HCT116 (cell line): Measurements from ENCODE around the gene PTPN7. TPM values are rescaled to one million over a fixed set of nuclear protein-coding genes. Genes with fewer than 3 reads are reported as not detected.
"Not testable (repeated sequence)": the region's sequence is repeated elsewhere in the genome, so short reads cannot be mapped to it uniquely, and the experiment has no call there.

Experiments used
- ATAC-seq: fragments of 200-7000 bp; cut with Tn5 transposase; 2 replicates; pipeline ENCODE4 v1.9.1; 2020; ENCODE audit warnings: mild to moderate bottlenecking, moderate library complexity
- BruUV-seq: library from RNA; stranded (reverse); fragments of 400-500 nt; replicated peaks from 2 replicates; lab custom pipeline; 2021; lab: Mats Ljungman, UMichigan
- CTCF ChIA-PET: fragments of 300-600 bp; sonication (Branson Sonifier 250); formaldehyde crosslinking; loops from one replicate; lab custom pipeline; 2021; ENCODE audit warnings: antibody characterized with exemption; lab: Charles Lee
- POLR2A ChIA-PET: fragments of 300-600, 350-600 bp; sonication (Branson Sonifier 250); formaldehyde crosslinking; loops from one replicate; lab custom pipeline; 2021; ENCODE audit warnings: antibody characterized with exemption; lab: Charles Lee
- RAD21 ChIA-PET, 2 experiments: fragments of 300-600 bp; sonication (Branson Sonifier 250); formaldehyde crosslinking; loops; one replicate each; lab custom pipeline; 2023; ENCODE audit warnings: low total read pairs in 2 of 2; ENCODE audit not compliant: uncharacterized antibody in 2 of 2, unreplicated experiment in 2 of 2, low non-redundant PET in 1 of 2; lab: Charles Lee
- DNase-seq: peaks from one replicate; pipeline ENCODE4 v3.0.0-alpha.2; 2010; ENCODE audit warnings: low read depth, low spot score
- H2AFZ ChIP-seq: fragments of 200-600 bp; shearing (Covaris generic), sonication (generic); 2 replicates; pipeline ENCODE4 v1.6.1; 2017; ENCODE audit warnings: low read depth, mixed run types, mixed read lengths, antibody characterized with exemption, low read length; ENCODE audit not compliant: poor library complexity, severe bottlenecking
- H3K27ac ChIP-seq: 2 replicates; pipeline ENCODE4 v1.5.1; 2012; ENCODE audit warnings: low read depth, low read length
- H3K27me3 ChIP-seq: fragments of 200-600 bp; sonication (generic); 2 replicates; pipeline ENCODE4 v1.6.1; 2016; ENCODE audit warnings: mixed run types, low read length, mixed read lengths; ENCODE audit not compliant: insufficient read depth
- H3K36me3 ChIP-seq, 2 experiments: fragments of 200-500 bp in 1 of 2; fragments of 200-600 bp in 1 of 2; sonication (Bioruptor generic) in 1 of 2; sonication (generic) in 1 of 2; 2 replicates each; pipeline versions ENCODE4 v1.5.1 to v1.6.1; 2014 to 2016; ENCODE audit warnings: low read length in 2 of 2, inconsistent platforms in 1 of 2, mixed read lengths in 1 of 2, mixed run types in 1 of 2; ENCODE audit not compliant: insufficient read depth in 2 of 2, control insufficient read depth in 1 of 2
- H3K4me1 ChIP-seq, 2 experiments: fragments of 200-600 bp in 1 of 2; sonication (generic) in 1 of 2; 2 replicates each; pipeline versions ENCODE4 v1.5.1 to v1.6.1; 2012 to 2017; ENCODE audit warnings: low read length in 2 of 2, inconsistent platforms in 1 of 2, mild to moderate bottlenecking in 1 of 2, mixed read lengths in 1 of 2, mixed run types in 1 of 2, moderate library complexity in 1 of 2; ENCODE audit not compliant: insufficient read depth in 2 of 2, control insufficient read depth in 1 of 2
- H3K4me2 ChIP-seq: fragments of 200-600 bp; sonication (generic); 2 replicates; pipeline ENCODE4 v1.6.1; 2017; ENCODE audit warnings: mixed run types, low read length, mixed read lengths
- H3K4me3 ChIP-seq, 2 experiments: fragments of 200-600 bp in 1 of 2; sonication (generic) in 1 of 2; replicated peaks in 1 of 2; 2 replicates each; pipeline ENCODE4 v1.5.1; 2011 to 2016; ENCODE audit warnings: low read length in 2 of 2, control low read depth in 1 of 2, low read depth in 1 of 2, mild to moderate bottlenecking in 1 of 2, mixed read lengths in 1 of 2, mixed run types in 1 of 2
- H3K79me2 ChIP-seq: fragments of 200-600 bp; sonication (generic); 2 replicates; pipeline ENCODE4 v1.6.1; 2017; ENCODE audit warnings: mild to moderate bottlenecking, mixed run types, low read length, moderate library complexity, mixed read lengths; ENCODE audit not compliant: insufficient read depth
- H3K9ac ChIP-seq: fragments of 200-600 bp; sonication (generic); 2 replicates; pipeline ENCODE4 v1.6.1; 2016; ENCODE audit warnings: low read length, mixed read lengths
- H3K9me2 ChIP-seq: fragments of 200-600 bp; sonication (generic), shearing (Covaris generic); 2 replicates; pipeline ENCODE4 v1.6.1; 2017; ENCODE audit warnings: mixed run types, mild to moderate bottlenecking, moderate library complexity; ENCODE audit not compliant: insufficient read depth
- H3K9me3 ChIP-seq, 2 experiments: fragments of 200-500 bp in 1 of 2; fragments of 200-600 bp in 1 of 2; sonication (Bioruptor generic) in 1 of 2; sonication (generic) in 1 of 2; 2 replicates each; pipeline ENCODE4 v1.6.1; 2014 to 2017; ENCODE audit warnings: low read length in 2 of 2, mixed read lengths in 2 of 2, inconsistent platforms in 1 of 2, low read depth in 1 of 2, mild to moderate bottlenecking in 1 of 2, mixed run types in 1 of 2, moderate library complexity in 1 of 2; ENCODE audit not compliant: control insufficient read depth in 1 of 2, insufficient read depth in 1 of 2
- H4K20me1 ChIP-seq: fragments of 200-600 bp; sonication (generic), shearing (Covaris generic); 2 replicates; pipeline ENCODE4 v1.6.1; 2017; ENCODE audit warnings: mixed run types, mild to moderate bottlenecking, moderate library complexity; ENCODE audit not compliant: insufficient read depth
- ATF3 ChIP-seq: IDR thresholded peaks from 2 replicates; pipeline ENCODE4 v1.6.1; 2012
- CEBPB ChIP-seq: IDR thresholded peaks from 2 replicates; pipeline ENCODE4 v1.6.1; 2012; ENCODE audit warnings: low read depth
- POLR2AphosphoS5 ChIP-seq: IDR thresholded peaks from 2 replicates; pipeline ENCODE4 v1.6.1; 2011; ENCODE audit warnings: mild to moderate bottlenecking, low read depth, low read length, moderate library complexity
- REST ChIP-seq: IDR thresholded peaks from 2 replicates; pipeline ENCODE4 v1.6.1; 2012; ENCODE audit warnings: low read depth
- SIN3A ChIP-seq: IDR thresholded peaks from 2 replicates; pipeline ENCODE4 v1.6.1; 2012; ENCODE audit warnings: low read depth
- SRF ChIP-seq: IDR thresholded peaks from 2 replicates; pipeline ENCODE4 v1.6.1; 2012; ENCODE audit warnings: low read depth
- YY1 ChIP-seq: IDR thresholded peaks from 2 replicates; pipeline ENCODE4 v1.6.1; 2011; ENCODE audit warnings: low read length, low read depth, moderate library complexity, mild to moderate bottlenecking; ENCODE audit not compliant: insufficient replicate concordance; ENCODE audit errors: extremely low read depth
- ZBTB33 ChIP-seq: IDR thresholded peaks from 2 replicates; pipeline ENCODE4 v1.6.1; 2011; ENCODE audit warnings: mild to moderate bottlenecking, low read length, moderate library complexity; ENCODE audit not compliant: insufficient replicate concordance; ENCODE audit errors: extremely low read depth
- intact Hi-C: fragments of 100-400 bp; cut with micrococcal nuclease; formaldehyde crosslinking; loops from 2 replicates; pipeline ENCODE4 v1.10.0; 2022
- total RNA-seq: library from RNA; stranded (reverse); gene quantifications from one replicate; pipeline ENCODE4 v1.2.1, GENCODE V29; 2021; ENCODE audit not compliant: unreplicated experiment

PTPN7 gene
- total RNA-seq, 1 experiment from 2014 or later = 0.76 TPM

- Histone ChIP-seq H3K9ac (no peak overlapping the region), H3K4me1 (no peaks in the 10 kb centered on the region), H3K27me3 (no peaks in the 10 kb centered on the region), H3K4me2 (no peak overlapping the region), H3K9me2 (no peaks in the 10 kb centered on the region), H3K27ac (no peak overlapping the region), H3K4me3 (no peak overlapping the region), H3K79me2 (no peaks in the 10 kb centered on the region), H3K9me3 (no peaks in the 10 kb centered on the region), H3K36me3 (no peaks in the 10 kb centered on the region), H2AFZ (no peak overlapping the region), H4K20me1 (no peaks in the 10 kb centered on the region)
- DNase-seq (no peak), ATAC-seq (no peak)
- TF ChIP-seq CEBPB (no peak), REST (no peak), SIN3A (no peak), YY1 (no peak), POLR2AphosphoS5 (no peak), SRF (no peak), ZBTB33 (no peak), ATF3 (no peak)
- ChIA-PET CTCF (no interaction called here), RAD21 (no interaction called here), POLR2A (no interaction called here)
- BruUV-seq = no TSS peak
- intact Hi-C loops = no loop called here
These were observed 7.5 kb upstream of the PTPN7 start for GRCh38 chr1:202167708-202168415.

GRCh38 chr1:202167054-202167453 lies 6.7 kb upstream of the PTPN7 start:
- ATAC-seq, H3K36me3 ChIP-seq, DNase-seq, H3K9me3 ChIP-seq, H3K9ac ChIP-seq, H3K4me3 ChIP-seq, RAD21 ChIA-PET, CTCF ChIA-PET, POLR2A ChIA-PET, H3K27ac ChIP-seq, intact Hi-C loops, H3K79me2 ChIP-seq, H4K20me1 ChIP-seq, H2AFZ ChIP-seq, H3K4me2 ChIP-seq, BruUV-seq, H3K27me3 ChIP-seq, H3K9me2 ChIP-seq, H3K4me1 ChIP-seq: not testable (repeated sequence)
